HG03571 (cell line): ENCODE data around the gene LRRTM3.
A peak's percentile ranks its signal among the peaks of the same experiment; 100 is the strongest.

Experiments used
- ATAC-seq: cut with Tn5 transposase; IDR thresholded peaks from one replicate; pipeline ENCODE4 v1.9.1; 2021; ENCODE audit not compliant: unreplicated experiment

Gene LRRTM3

GRCh38 chr10:66925896-66926715 lies at the start of gene LRRTM3:
LRRTM3 (plus strand) TSS chr10:66926036.
- peak; percentile 100 for ATAC-seq

GRCh38 chr10:66877361-66877760 lies 48.5 kb upstream of the LRRTM3 start:
- no peak for ATAC-seq

DNA sequence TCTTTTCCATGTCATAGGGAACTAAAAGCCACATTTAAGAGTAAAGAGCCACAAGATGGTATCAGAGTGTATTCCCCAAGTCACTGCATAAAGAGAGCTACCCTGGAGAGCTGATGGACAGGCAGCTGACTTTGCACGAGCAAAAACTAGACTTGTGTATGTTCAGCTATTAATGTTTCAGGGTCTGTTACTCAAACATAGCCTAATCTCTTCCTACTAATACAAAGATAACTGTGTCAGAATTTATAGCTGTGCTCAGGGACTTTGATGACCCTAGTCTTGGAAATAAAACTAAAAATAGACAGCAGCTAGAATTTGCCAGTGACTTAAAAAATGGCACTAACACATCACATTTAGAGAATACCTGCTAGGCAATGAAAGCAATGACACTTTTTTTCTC lies 45.5 kb upstream of the LRRTM3 start:
- no peak for ATAC-seq

GRCh38 chr10:66880826-66881225 lies 45.0 kb upstream of the LRRTM3 start:
- ATAC-seq, result no peak

DNA sequence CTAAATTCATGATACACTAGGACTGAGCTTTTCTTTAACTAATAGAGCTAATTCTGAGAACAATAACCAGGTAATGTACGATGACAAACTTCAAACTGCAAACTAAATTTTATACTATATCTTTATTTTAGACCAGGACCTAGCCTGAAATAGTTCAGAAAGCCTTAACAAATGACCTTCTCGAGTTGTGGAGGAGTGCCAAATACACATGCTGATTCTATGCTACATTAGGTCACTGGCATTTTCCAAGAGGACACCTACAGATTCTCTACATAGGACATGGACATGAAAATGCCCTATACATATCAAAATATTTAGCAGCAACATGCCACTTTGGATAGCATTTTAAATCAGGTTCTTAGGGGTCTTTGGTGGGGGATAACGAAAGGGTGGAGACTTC lies 44.0 kb upstream of the LRRTM3 start:
- ATAC-seq, result no peak

DNA sequence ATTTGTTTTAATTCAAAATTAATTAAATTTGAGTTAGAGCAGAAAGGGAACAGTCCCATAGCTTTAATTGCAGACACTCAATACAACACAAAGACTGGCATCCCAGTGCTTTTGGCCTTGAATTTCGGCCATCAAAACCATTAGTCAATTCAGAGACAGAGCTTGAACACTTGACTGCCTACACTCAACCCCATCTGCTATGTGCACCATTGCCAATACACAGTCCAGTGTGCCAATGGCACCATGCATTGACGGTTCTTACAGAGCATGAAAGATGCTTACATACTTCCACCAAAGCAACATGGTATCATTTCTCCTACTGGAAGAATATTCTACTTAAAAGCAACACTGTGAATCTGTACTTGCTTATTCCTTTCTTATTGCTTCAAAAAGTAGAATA lies 43.6 kb upstream of the LRRTM3 start:
- no peak for ATAC-seq

GRCh38 chr10:66886848-66887247 lies 39.0 kb upstream of the LRRTM3 start:
- ATAC-seq, result no peak

DNA sequence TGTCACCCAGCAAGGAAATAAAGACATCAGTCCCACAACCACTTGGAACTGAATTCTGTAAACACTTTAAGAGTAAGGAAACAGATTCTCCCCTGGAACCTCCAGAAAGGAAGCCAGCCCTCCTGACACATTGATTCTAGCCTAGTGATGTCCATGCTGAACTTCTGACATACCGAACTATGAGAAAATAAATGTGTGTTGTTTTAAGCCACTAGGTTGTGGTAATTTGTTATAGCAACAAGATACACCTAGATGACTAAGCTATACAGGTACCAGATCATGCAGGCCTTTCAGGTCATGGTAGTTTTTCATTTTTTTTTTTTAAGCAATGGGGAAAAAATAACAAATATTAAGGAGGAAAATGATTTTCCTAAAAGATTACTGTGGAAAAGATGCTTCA lies 37.6 kb upstream of the LRRTM3 start:
- ATAC-seq, result no peak

DNA sequence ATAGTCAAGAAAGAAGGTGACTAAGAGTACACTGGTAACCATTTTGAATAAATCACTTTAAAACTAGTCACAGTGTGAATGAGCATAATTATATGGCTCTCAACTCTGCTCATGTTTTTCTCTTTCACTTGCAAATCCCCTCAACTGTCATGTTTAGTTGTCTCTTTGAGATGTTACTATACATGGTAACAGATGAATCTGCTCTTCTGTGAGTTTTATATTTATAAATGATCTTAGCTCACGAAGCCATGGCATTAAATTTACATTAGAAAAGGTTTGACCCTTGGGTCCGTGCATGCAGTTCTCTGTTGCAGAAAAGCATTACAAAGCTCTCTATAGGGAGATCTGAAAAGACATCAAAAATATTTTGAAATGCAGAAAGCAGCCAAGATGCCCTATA lies 33.0 kb upstream of the LRRTM3 start:
- ATAC-seq, result no peak

DNA sequence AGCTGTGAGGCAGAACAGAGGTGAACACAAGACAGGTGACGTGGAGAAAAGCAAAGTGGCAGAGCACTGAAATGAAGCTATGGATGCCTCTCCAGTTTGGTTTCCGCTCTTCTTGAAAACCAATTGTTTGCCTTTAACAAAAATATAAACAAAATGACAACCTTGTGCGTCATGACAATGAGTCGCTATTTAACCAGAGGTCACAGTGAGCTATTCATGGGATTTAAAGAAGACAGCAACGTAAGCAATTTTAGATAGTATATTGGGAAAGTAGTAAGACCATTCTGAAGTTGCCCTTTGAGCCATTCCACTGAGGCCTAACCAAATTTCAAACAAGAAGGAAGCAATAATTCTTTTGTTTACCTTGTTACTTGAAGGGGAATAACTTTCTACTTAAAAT lies 15.2 kb upstream of the LRRTM3 start:
- no peak for ATAC-seq

- ATAC-seq, result no peak
Observed at GRCh38 chr10:66916030-66916429, 9.8 kb upstream of the LRRTM3 start.

GRCh38 chr10:66917104-66917503 lies 8.7 kb upstream of the LRRTM3 start:
- no peak for ATAC-seq

DNA sequence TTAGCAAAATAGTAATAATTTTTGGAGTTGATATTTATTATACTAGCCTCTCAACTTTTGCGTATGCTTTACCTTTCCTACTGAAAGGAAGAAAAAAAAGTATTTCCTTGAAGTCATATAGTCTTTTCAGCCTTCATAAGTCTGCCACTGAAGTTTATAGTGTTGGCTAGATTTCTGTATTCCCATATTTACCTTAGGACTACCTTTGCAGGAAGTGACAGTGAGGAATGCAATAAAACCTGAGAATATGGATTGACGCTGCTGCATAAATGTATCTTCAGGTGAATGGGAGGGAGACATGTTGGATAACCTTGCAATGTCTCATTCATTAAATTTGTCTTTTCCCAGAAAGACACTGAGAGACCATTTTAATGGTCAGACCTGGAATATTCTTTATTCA lies 6.6 kb upstream of the LRRTM3 start:
- ATAC-seq, result no peak

- no peak for ATAC-seq
Observed at GRCh38 chr10:66924674-66925345, 1.0 kb upstream of the LRRTM3 start.

- no peak for ATAC-seq
Observed at GRCh38 chr10:66925373-66925772, 463 bp upstream of the LRRTM3 start.

- no peak for ATAC-seq
Observed at GRCh38 chr10:66926841-66927240, 1.0 kb downstream of the LRRTM3 start.

DNA sequence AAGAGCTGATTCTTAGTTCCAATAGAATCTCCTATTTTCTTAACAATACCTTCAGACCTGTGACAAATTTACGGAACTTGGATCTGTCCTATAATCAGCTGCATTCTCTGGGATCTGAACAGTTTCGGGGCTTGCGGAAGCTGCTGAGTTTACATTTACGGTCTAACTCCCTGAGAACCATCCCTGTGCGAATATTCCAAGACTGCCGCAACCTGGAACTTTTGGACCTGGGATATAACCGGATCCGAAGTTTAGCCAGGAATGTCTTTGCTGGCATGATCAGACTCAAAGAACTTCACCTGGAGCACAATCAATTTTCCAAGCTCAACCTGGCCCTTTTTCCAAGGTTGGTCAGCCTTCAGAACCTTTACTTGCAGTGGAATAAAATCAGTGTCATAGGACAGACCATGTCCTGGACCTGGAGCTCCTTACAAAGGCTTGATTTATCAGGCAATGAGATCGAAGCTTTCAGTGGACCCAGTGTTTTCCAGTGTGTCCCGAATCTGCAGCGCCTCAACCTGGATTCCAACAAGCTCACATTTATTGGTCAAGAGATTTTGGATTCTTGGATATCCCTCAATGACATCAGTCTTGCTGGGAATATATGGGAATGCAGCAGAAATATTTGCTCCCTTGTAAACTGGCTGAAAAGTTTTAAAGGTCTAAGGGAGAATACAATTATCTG lies 1.6 kb downstream of the LRRTM3 start:
- ATAC-seq, result no peak

GRCh38 chr10:66927971-66928770 lies 2.3 kb downstream of the LRRTM3 start:
- no peak for ATAC-seq

DNA sequence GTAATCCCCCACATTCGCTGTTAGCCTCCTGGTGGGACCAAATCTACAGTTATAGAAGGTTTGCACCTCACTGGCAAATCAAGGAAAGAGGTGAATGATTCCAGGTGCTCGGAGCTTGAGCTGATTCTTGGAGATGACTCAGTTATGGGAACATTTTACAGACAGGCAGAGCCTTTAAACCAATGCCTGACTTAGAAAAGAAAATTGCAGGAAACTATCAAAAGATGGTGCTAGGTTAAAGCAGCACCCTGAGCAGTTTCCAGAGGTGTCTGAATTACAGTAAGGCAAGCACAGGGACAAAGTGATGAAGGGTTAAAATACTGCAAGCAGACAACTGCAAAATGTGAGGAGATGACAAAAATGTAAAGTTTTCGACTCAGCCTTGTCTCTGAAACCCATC lies 2.9 kb downstream of the LRRTM3 start:
- ATAC-seq, result no peak

DNA sequence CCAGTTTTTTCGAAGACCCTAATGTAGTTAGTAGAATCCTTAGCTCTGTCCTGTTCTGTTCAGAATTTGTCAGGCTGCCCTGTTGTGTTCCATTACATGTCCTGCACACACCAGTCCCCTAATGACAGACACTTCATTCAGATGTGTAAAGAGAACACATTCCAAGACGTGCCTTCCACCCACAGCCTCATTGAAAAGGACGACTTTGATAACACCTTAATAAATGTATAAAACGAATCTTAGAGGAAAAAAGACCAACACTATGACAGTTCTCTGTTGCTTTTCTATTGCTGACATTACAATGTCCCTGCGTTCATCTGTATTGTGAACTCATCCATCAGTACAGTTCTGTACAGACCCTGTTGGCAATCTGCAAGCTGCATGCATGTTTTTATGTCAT lies 3.5 kb downstream of the LRRTM3 start:
- ATAC-seq, result no peak

DNA sequence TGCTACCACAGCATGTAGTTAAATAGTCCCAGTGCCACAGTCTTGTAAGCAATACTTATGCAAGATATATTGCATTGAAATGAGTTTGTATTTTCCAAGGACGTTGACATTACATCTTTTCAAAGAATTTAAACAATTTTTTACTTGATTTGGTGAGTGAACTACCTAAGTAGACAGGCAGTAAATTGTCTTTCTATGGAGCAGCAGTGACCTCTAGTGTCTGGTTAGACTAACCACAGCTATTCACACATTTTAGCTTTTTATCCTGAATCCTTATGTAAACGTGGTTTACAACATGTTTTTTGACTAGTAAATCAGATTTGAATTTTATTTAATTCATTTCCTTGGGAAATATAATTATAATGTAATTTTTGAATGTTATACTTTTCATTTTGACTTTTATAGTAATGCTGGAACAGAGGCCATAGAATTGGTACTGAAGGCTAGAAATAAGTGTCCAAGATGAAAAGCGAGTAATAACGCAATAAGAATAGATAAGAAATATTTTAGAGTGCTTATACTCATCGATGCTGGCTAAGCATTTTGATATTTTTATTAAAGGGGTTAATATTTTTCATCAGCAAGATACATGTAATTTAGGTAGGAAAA lies 5.6 kb downstream of the LRRTM3 start:
- peak; percentile 65 for ATAC-seq
